HG02943 (cell line): Measurements from ENCODE around the gene GRID1.

Source experiments
- ATAC-seq: cut with Tn5 transposase; IDR thresholded peaks from one replicate; pipeline ENCODE4 v1.9.1; 2021; ENCODE audit warnings: mild to moderate bottlenecking, low read depth, moderate library complexity; ENCODE audit not compliant: unreplicated experiment

The GRID1 gene

GRCh38 chr10:86258499-86258898, 108.1 kb downstream of the GRID1 start:
- no peak for ATAC-seq

- ATAC-seq: no peak
These were observed 108.9 kb downstream of the GRID1 start for GRCh38 chr10:86257683-86258082.

- ATAC-seq: no peak
These were observed 109.8 kb downstream of the GRID1 start for GRCh38 chr10:86256690-86257315.

- ATAC-seq: no peak
These were observed 111.0 kb downstream of the GRID1 start for GRCh38 chr10:86255405-86256251.

- ATAC-seq: no peak
These were observed 111.9 kb downstream of the GRID1 start for GRCh38 chr10:86254526-86255174.

GRCh38 chr10:86254081-86254480, 112.5 kb downstream of the GRID1 start:
- ATAC-seq: no peak

- no peak for ATAC-seq
These were observed 113.2 kb downstream of the GRID1 start for GRCh38 chr10:86253091-86254072.

GRCh38 chr10:86252556-86252955, 114.0 kb downstream of the GRID1 start:
- no peak for ATAC-seq

GRCh38 chr10:86252079-86252478, 114.5 kb downstream of the GRID1 start:
- ATAC-seq: no peak

GRCh38 chr10:86251426-86251825, 115.2 kb downstream of the GRID1 start:
- no peak for ATAC-seq

GRCh38 chr10:86250399-86250798, 116.2 kb downstream of the GRID1 start:
- no peak for ATAC-seq

GRCh38 chr10:86249794-86250193, 116.8 kb downstream of the GRID1 start:
- no peak for ATAC-seq

GRCh38 chr10:86248062-86248461, 118.5 kb downstream of the GRID1 start:
- ATAC-seq: no peak

GRCh38 chr10:86247588-86247987, 119.0 kb downstream of the GRID1 start:
- no peak for ATAC-seq

- ATAC-seq: no peak
These were observed 119.5 kb downstream of the GRID1 start for GRCh38 chr10:86247073-86247472.

GRCh38 chr10:86246279-86246940, 120.2 kb downstream of the GRID1 start:
- ATAC-seq: no peak

GRCh38 chr10:86245015-86245394, 121.6 kb downstream of the GRID1 start:
- no peak for ATAC-seq

GRCh38 chr10:86244297-86245014, 122.1 kb downstream of the GRID1 start:
- ATAC-seq: no peak

GRCh38 chr10:86243651-86244155, 122.9 kb downstream of the GRID1 start:
- no peak for ATAC-seq
